ENCODE results near the gene NHS. TPM values are rescaled to one million over a fixed set of nuclear protein-coding genes. Genes with fewer than 3 reads are reported as not detected.

NHS gene
- total RNA-seq, 1 experiment from 2014 or later = 3.0 TPM

DNA sequence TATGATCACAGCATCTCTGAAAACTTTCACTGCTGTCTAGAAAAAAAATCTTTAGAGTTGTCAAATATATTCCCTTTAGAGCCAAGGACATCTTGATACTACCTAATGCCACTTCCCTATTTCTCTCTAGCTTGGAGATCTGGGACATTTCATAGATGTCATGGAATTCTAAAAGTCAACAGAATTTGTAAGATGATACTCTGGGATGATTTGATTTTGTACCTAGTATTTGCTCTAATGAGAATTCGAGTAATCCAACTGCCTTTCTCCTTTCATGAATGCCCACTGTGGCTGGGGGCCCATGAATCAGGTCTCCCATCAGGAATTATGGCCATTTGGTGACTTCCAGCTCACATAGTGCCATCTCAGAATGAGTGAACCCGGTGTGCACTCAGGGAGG, 73.2 kb downstream of the NHS start:
- DNase-seq (ENCODE audit: low spot score) = no peak

DNA sequence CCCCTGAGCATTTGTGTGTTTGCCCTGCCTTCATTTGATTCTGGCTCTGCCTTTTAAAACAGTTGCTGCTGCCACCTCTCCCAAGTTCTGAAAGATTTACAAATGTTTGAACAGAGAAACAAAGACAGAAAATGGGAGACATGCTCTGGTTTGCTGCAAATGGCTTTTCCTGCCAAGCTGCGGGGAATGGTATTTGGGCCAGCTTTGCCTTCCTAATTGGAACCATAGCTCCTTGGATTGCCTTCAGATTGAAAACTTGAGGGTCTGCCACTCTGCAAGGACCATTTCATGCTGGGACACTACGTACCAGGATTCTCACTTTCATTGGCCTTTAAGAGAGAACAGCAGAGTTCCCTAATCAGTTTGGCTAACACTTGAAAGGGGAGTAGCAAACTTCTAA, 74.9 kb downstream of the NHS start:
- DNase-seq (ENCODE audit: low spot score) = no peak

DNA sequence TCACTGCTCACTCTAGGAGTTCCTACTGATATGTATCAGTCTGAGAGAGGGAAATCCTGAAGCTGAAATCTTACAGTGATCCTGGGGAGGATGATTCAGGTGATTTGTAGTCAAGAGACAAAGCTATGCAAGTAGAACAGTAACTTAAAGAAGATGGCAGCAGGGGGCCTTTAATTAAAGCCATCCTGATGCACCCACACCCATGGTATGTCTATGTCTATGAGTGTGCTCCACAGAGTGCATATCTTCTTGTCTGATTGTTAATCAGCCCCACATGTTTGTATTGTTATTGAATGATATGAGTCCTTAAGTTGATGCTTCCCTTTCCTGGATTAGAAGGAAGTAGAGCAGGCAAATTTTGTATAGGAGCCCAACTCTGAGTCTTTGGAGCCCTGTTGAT, 78.8 kb downstream of the NHS start:
- DNase-seq (ENCODE audit: low spot score) = no peak

DNA sequence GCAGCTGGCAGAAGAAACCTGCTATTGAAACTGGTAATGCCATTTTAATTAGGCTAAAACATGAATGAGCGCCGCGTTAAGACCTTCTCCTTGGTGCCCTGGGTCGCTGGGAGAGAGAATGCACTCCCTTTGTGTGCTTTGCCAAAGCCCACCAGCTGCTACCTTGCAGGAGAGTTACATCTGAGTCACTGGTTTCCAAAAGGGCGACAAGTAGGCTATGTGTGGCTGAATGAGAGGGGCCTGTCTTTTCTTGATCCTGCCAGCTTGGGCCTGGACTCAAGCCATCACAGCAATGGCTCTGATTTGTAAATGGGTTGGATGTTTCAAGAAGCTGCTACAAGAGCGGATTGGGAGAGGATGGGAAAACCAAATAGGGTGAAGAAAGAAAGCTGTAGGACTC, 81.5 kb downstream of the NHS start:
- DNase-seq (ENCODE audit: low spot score) = no peak

DNA sequence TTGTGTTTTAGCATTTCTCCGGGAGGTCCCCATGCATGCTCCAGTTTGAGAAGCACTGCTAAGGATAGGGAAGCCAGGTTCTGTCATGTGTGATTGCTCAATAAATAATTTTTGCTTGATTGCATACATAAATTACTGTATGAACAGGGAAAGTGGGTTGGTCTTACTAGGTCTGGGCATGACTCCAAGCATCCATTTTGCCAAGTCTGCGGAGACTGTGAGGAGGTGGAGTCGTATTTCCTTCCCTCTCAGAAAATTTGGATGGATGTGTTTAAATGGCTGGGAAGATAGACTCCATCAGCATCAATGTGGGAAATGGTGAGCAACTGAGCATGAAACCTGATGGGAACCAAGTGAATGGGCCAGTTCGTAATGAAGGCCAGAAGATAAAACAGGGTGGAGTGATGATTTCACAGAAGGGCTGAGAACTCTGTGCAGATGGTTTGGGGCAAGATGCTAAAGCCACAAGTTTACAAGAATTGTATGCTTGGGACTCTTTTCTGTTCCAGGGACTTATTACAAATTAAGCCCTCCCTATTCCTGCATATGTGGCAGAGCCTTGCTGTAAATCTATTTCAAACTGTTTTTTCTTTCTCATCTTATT, 84.1 kb downstream of the NHS start:
- DNase-seq (ENCODE audit: low spot score) = peak; percentile 26

DNA sequence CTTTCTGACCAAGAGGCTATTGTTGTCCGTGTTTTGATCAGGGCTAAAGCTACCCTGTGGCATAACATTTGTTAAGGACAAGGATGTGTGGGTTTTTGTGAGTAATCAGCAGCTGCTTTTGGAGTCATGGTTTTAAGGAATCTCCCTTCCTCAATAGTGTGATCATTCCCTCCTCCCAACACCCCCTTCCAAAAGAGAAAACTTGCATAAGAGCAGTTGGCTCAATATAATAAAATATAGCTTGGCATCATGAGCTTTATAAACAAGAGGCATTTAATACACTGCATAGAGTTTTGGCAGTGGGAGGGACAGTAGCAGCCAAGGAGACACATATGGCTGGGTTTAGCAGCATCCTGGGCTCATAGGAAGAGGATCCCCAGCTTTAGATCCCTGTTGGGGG, 84.7 kb downstream of the NHS start:
- DNase-seq (ENCODE audit: low spot score) = peak; percentile 35

DNA sequence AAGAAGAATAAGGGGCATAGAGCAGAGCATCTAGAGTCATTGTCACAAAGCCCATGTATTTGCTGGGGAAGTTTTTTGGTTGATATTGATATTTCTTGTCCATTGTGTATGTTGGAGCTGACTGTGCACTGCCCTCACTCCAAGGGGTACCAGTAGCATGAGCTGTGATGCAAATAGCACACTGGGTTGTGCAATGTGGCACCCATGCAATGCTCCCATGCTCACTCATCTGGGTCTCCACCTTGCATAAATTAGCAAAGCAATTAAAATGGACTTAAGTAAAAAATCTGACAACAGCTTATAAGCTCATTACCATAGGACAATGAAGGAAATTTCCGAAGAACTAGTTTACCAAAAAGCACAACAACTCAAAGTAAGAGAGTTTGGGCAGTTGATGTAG, 87.9 kb downstream of the NHS start:
- no peak for DNase-seq (ENCODE audit: low spot score)

DNA sequence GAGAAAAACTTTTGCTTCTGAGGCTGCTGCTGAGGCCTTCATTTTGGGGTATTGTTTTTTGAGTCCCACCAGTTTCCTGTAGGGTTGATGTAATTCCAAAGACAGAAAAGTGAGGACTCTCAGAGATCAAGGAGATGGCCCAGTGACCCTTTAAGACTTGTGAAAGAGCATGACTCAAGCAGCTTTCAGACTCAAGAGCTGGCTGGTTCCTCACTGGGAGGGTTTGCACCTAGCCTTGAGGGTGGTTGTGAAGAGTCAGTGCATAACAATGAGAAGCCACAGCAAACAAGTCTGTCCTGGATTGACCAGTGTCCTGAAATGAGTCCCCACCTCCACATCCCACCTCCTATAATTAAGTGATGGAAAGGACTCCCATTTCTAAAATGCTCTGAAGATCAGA, 89.2 kb downstream of the NHS start:
- DNase-seq (ENCODE audit: low spot score) = no peak

DNA sequence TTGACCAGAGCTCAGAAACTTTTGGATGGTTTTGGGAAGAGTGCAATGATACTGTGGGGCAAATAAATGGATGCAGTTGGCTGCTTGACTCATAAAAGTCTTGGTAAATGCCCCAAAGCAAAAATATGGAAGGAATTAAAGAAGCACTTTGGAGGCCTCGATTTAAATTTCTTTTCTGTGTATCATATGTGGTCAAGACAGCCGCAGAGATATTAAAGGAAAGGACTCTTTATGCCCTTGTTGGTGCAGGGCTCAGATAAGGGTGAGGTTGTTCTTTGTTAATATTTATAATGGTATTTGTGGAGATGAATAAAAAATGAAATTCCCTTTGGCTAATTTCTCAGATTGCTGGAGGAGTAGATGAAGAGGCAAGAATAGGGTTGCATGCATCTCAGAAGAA, 90.2 kb downstream of the NHS start:
- DNase-seq (ENCODE audit: low spot score) = no peak

DNA sequence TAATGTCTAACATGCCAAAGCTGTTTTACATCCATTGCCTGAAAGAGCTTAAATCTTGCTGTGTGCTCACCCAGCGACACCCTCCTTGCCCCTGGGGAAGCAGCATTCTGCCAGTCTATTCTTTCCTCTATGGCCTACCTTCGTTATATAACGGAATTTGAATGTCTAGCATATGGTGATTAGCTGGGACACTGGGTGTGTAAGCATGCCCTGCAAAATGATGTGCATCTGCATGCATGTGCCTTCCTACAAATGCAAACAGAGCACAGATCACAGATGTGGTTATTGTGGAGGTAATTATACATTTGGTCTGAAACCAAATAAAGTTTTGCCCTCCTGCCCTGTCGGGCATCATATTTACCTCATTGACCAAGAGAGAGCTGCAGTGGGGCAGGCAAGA, 90.8 kb downstream of the NHS start:
- no peak for DNase-seq (ENCODE audit: low spot score)

DNA sequence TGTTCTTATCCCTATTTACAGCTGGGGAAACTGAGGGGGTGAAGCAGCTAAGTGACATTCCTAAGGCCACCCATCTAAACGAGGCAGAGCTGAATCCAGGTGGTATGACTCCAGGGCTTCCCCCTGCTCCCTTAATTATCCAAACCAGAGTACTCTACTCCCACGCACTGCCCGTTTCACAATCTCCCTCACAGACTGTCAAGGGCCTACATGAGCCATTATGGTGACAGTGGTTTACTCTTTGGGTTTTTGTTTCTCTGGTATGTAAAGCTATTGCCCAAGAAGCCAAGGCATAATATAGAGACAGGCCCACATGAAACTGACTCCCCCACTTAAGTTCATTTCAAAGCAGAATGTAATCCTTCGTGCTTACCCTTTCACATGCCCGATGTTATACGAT, 95.1 kb downstream of the NHS start:
- no peak for DNase-seq (ENCODE audit: low spot score)

DNA sequence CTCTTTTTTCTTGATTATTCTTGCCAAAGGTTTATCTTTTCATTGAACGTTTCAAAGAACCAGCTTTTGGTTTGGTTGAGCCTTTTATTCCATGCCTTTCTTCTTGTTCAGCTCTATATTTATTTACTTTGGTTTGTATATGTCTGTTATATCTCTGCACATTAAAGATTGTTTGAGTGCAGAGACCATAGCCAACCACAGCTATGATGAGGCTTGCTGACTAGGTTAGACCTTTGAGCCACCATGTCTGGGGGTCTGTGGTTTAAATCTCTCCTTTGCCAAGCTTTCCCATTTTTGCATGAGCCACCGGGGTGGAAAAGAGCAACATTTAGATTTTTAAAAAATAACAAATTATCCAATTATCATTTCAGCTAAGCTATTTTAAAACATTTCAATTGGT, 96.1 kb downstream of the NHS start:
- no peak for DNase-seq (ENCODE audit: low spot score)

DNA sequence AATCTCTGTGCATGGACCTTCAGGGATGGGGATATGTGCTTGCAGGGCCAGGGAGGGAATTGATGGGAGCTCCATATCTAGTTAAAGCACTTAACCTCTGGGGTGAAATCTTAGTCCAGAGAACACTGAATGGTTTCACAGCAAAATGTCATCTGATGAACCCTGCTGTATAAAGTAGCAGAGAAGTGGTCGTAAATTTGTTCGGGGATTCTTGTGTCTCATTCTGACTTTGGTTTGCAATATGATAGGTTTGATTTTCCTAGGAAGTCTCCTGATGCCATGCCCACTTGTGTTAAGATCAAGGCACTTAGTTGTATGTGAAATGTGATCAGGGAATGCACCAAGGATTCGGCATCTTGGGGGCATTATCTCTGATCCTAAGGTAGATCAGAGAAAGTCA, 96.9 kb downstream of the NHS start:
- DNase-seq (ENCODE audit: low spot score) = no peak

DNA sequence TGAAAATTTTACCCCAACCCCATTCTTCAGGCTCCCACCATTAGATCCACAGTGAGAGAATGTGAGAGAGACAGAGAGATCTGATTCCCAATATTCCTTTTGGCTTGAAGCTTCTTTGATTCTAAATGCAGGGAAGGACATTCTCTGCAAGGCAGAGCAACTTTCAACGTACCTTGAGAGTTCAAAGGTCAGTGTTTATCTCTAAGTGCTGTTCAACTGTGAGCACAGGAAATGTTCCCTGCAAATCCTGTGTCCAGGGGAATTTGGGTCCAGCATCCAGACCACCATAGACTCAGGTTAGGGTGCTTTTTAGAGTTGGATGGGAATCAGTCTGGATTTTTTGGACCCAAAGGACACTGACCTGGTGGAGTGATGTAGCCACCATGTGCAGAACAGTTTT, 97.4 kb downstream of the NHS start:
- no peak for DNase-seq (ENCODE audit: low spot score)

DNA sequence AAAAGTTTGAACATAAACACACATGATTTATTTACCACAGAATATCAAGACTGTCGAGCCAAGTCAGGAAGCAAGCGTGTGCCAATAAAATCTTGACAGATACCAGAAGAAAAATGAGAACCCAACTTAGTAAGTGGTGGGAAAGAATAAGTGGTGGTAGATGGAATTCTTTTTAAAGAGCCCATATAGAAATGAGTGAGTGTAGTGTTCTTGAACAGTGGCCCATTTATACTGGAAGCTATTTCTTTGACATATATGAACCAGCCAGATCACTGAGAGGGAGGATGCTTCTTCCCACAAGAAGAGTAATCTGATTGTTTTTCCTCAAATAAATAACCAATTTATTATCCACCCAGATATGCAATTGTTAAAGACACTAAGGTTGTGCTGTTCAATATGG, 98.0 kb downstream of the NHS start:
- no peak for DNase-seq (ENCODE audit: low spot score)

DNA sequence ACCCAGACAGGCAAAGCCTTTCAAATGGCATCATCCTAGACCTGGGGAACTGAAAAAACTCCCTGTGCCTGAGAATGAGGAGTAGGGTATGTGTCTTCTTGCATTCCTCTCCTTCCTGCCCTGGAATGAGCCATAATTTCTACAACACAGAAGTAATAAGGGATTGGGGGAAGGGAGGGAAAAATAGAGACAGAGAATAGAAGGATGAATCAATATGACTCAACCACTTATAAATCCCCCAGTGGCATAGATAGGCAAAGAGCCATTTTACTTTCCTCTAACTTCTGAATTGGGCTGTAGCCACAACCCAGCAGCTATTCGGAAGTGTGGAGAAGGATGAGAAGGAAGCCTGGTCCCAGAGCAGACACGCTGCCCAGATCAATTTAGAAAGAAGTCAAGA, 99.9 kb downstream of the NHS start:
- DNase-seq (ENCODE audit: low spot score) = peak; percentile 87

DNA sequence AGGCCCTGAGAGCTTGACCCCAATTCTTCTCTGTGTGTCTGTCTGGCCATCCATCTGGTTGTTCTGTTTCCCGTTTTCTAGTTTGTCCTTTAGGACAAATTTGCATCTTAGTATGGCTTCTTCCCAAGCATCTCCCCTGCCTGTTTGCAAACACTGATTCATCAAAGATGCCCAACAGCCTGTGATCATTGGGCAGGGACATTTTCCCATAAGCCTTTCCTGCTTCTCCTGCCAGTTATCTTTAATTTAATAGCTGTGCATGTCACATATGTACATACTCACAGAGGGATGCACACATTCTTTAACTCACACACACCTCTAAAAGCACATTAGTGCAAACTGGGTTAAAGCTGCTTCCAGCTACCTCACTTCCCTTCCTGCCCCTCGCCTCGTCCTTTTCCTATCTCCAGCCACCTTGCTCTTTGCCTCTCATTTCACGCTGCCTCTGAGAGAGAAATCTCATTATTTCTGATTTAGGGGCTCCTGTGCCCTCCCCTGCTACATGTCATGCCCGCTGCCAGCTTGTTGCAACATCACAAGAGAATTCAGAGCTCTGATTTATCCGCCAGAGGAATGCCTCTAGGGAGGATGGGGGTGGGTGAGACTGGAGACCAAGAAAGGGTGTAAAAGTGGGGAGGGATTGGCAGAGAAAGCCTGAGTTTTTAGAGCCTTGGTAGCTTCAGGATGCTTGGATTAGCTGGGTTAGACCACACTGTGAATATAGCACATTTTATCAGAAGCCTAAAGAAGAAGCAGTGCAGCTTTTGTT, 100.6 kb downstream of the NHS start:
- DNase-seq (ENCODE audit: low spot score) = no peak

DNA sequence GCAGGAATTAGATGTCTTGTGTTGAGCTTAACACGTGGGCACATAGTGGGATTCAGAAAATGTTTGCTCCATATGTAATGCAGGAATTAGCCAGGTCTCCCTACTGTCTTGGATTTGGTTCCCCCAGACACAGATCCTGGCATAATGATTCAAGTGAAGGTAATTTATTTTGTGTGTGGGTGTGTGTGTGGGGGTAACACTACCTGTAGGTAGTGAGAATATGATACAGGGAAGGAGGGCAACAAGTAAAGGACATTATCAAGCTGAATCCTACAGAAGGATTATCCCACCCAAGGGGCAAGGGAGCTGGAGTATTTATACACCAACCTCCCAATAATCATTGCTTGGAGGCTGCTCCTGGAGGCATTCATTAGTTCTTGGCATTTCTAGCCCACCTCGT, 101.4 kb downstream of the NHS start:
- DNase-seq (ENCODE audit: low spot score) = no peak

DNA sequence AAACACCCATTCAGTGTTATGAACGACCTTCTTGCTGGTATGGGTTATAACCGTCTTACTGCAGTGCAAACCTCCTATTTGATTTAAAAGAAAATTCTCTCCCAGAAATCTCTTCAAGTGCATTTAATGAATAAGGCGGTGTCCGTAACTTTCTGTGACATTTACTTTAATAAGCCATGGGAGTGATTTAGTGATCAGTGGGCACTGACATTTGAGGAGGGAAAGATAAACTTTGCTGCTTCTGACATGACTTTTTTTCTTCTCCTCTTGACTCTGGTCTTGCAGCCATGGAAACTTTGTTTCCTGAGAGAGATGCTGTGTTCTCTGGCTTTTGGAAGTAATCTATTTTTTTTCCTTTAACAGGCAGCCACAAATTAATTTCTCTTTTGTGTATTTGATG, 106.1 kb downstream of the NHS start:
- DNase-seq (ENCODE audit: low spot score) = no peak

DNA sequence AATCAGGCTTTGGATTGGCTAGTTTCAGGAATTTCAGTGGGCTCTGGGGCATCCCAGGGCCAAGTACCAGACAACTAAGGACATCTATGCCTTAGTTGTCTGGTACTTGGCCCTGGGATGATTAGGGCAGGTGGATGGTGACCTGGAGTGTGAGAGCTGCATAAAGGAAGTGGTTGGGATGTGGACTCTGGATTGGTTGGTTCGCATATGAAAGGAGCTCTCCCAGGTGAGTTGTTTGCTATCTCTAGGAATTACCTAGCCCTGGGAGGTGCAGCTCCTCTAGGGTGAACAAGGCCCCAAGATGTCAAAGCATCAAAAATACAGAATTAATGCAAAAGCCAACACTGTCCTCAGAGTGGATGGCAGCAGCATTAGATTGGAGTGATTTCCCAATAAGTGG, 109.6 kb downstream of the NHS start:
- no peak for DNase-seq (ENCODE audit: low spot score)

DNA sequence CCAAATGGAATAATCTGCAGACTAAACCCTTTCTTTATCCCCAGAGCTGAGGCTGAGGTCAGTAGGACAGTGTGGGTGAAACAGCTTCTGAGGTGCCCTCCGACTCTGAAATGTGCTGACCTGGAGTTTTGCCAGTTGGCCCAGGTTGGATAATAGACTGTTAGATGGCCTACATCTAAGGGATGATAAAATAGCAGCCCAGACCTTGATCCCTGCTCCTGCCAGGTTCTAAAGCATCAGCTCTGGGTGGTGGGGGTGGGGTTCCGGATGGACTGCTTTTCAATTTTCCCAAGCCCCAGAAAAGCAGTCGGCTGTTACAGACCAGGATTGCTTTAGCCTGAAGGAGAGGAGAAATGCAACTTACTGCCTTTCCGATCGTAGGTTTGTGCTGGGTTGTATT, 110.4 kb downstream of the NHS start:
- no peak for DNase-seq (ENCODE audit: low spot score)

DNA sequence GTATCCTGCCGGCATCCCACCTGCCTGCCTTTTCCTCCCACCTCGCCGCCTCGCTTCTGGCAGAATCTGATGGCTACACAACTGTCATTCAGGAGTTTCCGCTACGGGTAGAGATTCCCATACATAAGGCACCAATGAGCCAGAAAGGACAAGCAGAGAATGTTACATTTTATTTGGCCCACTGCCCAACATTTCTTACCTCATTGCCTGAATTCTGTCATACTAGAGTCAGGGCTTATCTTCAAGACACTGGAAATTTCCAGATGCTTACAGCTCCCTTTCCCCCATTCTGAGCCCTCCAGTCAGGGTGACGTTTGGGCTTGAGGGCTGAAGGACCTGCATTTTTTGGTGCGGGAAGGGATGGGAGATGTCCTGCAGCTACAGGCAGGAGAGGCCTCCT, 113.0 kb downstream of the NHS start:
- DNase-seq (ENCODE audit: low spot score) = no peak

DNA sequence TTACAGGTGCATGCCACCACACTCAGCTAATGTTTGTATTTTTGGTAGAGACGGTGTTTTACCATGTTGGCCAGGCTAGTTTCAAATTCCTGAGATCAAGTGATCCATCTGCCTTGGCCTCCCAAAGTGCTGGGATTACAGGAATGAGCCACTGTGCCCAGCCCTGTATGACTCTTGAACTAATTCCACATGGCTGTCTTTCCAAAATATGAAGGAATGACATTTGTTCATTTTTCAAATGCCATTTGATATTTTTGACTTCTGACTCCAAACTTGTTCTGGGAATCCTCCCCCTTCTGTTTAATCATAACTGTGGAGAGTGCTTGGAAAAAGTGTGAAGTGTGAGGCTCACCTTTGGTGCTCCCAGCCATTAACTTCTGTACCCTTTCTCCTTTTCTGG, 119.2 kb downstream of the NHS start:
- DNase-seq (ENCODE audit: low spot score) = no peak

DNA sequence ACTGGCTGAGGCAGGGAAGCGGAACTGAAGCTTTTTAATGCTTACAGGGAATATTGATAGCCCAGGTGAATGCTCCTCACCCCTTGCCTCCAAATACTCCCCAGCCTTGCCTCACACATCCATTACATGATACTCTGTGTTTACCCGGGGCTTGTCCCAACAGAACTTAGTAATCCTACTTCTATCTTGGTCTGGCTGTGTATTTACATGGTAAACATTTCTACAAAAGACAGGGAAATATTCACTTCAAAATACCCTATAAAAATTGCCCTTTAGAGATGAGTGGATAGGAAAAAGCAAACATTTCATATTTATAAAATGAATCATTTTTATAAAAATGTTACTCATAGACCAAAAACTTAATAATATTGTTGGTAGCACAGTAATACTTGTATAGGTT, 120.1 kb downstream of the NHS start:
- DNase-seq (ENCODE audit: low spot score) = no peak
